Peyer's patch (tissue), 4 donors: ENCODE results near the gene FBXO28. TPM values are rescaled to one million over a fixed set of nuclear protein-coding genes. Genes with fewer than 3 reads are reported as not detected.
"Not testable (repeated sequence)": the region's sequence is repeated elsewhere in the genome, so short reads cannot be mapped to it uniquely, and the experiment has no call there.

Source experiments
- DNase-seq, 3 donors: peaks; one replicate each; pipeline ENCODE4 v3.0.0-alpha.2; 2017 to 2019
- H3K27ac ChIP-seq, 4 donors: fragments of 200-600 bp; sonication (generic); one replicate each; pipeline ENCODE4 v1.5.1; 2016 to 2019
- H3K27me3 ChIP-seq, 2 donors: fragments of 200-600 bp; sonication (generic); one replicate each; pipeline ENCODE4 v1.5.1; 2019
- H3K36me3 ChIP-seq, 3 donors: fragments of 200-600 bp; sonication (generic); one replicate each; pipeline ENCODE4 v1.5.1; 2016 to 2019
- H3K4me1 ChIP-seq, 4 donors: fragments of 200-600 bp; sonication (generic); one replicate each; pipeline ENCODE4 v1.5.1; 2016 to 2019
- H3K4me3 ChIP-seq, 4 donors: fragments of 200-600 bp; sonication (generic); 1 replicate in 3 of 4; 2 replicates in 1 of 4; pipeline ENCODE4 v1.5.1; 2016 to 2019; ENCODE audit warnings: mild to moderate bottlenecking in 1 of 4
- H3K9me3 ChIP-seq, 4 donors: fragments of 200-600 bp; sonication (generic); one replicate each; pipeline ENCODE4 v1.5.1; 2016 to 2019; ENCODE audit warnings: mild to moderate bottlenecking in 1 of 4
- CTCF ChIP-seq, 6 experiments: fragments of 450-650 bp in 4 of 6; fragments of 200-600 bp in 2 of 6; sonication (generic) in 1 of 6; IDR thresholded peaks; one replicate each; pipeline ENCODE4 v1.5.1; 2017 to 2019; ENCODE audit warnings: antibody characterized with exemption in 6 of 6, mild to moderate bottlenecking in 3 of 6, moderate library complexity in 1 of 6
- POLR2A ChIP-seq, 2 donors: fragments of 450-650 bp; IDR thresholded peaks; one replicate each; pipeline ENCODE4 v1.5.1; 2017; ENCODE audit warnings: antibody characterized with exemption in 2 of 2, mild to moderate bottlenecking in 2 of 2, moderate library complexity in 2 of 2
- small RNA-seq, 2 donors: library from RNA; depleted of rRNA; stranded (forward); fragments of <200 nt; gene quantifications; one replicate each; pipeline ENCODE3, GENCODE V24; 2016
- total RNA-seq, 4 donors: library from RNA; depleted of rRNA; stranded (reverse); fragments of >200 nt; gene quantifications; one replicate each; pipeline ENCODE4 v1.1.0, GENCODE V29; 2016

The FBXO28 gene
- total RNA-seq, 4 donors from 2014 or later = 20.5 to 34.0 (median 28.5) TPM

GRCh38 chr1:224203243-224204016, 89.5 kb downstream of the FBXO28 start:
- Histone ChIP-seq H3K9me3 (no peaks in the 10 kb centered on the region), H3K4me3 (no peak overlapping the region), H3K36me3 (no peaks in the 10 kb centered on the region), H3K4me1 (peaks cover 0 to 21% (median 6%) of the 10 kb centered on the region in 4 donors), H3K27ac (peak overlapping the region in 1 of 4 donors; percentile 25), H3K27me3 (no peaks in the 10 kb centered on the region)
- TF ChIP-seq POLR2A (IDR thresholded peaks at IDR 0.05) = no peak
- TF ChIP-seq CTCF (IDR thresholded peaks at IDR 0.05) = no peak
- DNase-seq = peak in 2 of 3 donors; percentile 74 to 79

- TF ChIP-seq CTCF (IDR thresholded peaks at IDR 0.05) (no peak), POLR2A (IDR thresholded peaks at IDR 0.05) (no peak)
- Histone ChIP-seq H3K4me3 (no peak overlapping the region), H3K27ac (peak overlapping the region; percentile 14 to 81 (median 38)), H3K36me3 (no peaks in the 10 kb centered on the region), H3K9me3 (no peaks in the 10 kb centered on the region), H3K4me1 (peaks cover 0 to 21% (median 6%) of the 10 kb centered on the region in 4 donors), H3K27me3 (no peaks in the 10 kb centered on the region)
- peak in 1 of 3 donors; percentile 55 for DNase-seq
Measured at GRCh38 chr1:224205438-224205840, 91.5 kb downstream of the FBXO28 start.

DNA sequence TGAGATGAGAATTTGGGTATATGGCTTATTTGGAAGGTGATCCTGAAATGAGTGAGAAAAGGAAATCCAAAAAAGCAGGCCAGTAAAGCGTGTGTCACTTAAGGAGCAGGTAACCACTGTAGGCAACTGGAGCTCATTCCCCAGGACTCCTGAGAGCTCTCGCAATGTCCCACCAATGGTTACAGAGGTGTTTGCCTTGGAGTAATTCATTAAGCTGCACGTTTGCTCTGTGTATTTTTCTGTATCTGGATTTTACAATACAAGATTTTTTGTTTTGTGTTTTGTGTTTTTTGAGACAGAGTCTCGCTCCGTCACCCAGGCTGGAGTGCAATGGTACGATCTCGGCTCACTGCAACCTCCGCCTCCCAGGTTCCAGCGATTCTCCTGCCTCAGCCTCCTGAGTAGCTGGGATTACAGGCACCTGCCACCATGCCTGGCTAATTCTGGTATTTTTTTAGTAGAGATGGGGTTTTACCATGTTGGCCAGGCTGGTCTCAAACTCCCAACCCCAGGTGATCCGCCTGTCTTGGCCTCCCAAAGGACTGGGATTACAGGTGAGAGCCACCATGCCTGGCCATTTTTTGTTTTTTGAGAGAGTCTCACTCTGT, 92.1 kb downstream of the FBXO28 start:
- not testable (repeated sequence) for H3K36me3 ChIP-seq, H3K27me3 ChIP-seq, DNase-seq, H3K4me3 ChIP-seq, H3K9me3 ChIP-seq
- Histone ChIP-seq H3K4me1 (peaks cover 0 to 24% (median 6%) of the 10 kb centered on the region in 4 donors), H3K27ac (peak overlapping the region in 3 of 4 donors; percentile 35 to 81 (median 40))

- DNase-seq = peak in 1 of 3 donors; percentile 84
- H3K4me3 ChIP-seq = no peak overlapping the region
- H3K4me1 ChIP-seq = peaks cover 0 to 24% (median 2%) of the 10 kb centered on the region in 4 donors
- TF ChIP-seq POLR2A (IDR thresholded peaks at IDR 0.05) = no peak
- TF ChIP-seq CTCF (IDR thresholded peaks at IDR 0.05) = no peak
- H3K27me3 ChIP-seq = no peaks in the 10 kb centered on the region
- H3K36me3 ChIP-seq = no peaks in the 10 kb centered on the region
- peak overlapping the region in 1 of 4 donors; percentile 65 for H3K27ac ChIP-seq
- H3K9me3 ChIP-seq = no peaks in the 10 kb centered on the region
Measured at GRCh38 chr1:224211206-224211962, 97.5 kb downstream of the FBXO28 start.

Small RNAs within 50 kb of the gene (small RNA-seq; reads per million reads assigned to genes)
- gene AC092809.3 (0 to 0.32 reads per million in 2 donors), gene RF00139 (0 reads per million in 2 donors), gene RN7SKP49 (0 reads per million in 2 donors)

Other genes with a start within 250 kb of the FBXO28 start
- gene DEGS1, start 69.1 kb downstream of the FBXO28 start, total RNA-seq = 10 to 100 TPM; 14.6 to 46.4 (median 20.0) TPM
- gene NVL, start 216.1 kb downstream of the FBXO28 start, total RNA-seq = 10 to 100 TPM; 26.6 to 96.6 (median 38.3) TPM
- 10 to 100 TPM; 19.8 to 77.8 (median 47.0) TPM for gene CNIH4, start 242.8 kb downstream of the FBXO28 start, total RNA-seq